HCT116 (cell line): ENCODE data around the gene GNG12. TPM values are rescaled to one million over a fixed set of nuclear protein-coding genes. Genes with fewer than 3 reads are reported as not detected.

Experiments used
- ATAC-seq: fragments of 200-7000 bp; cut with Tn5 transposase; 2 replicates; pipeline ENCODE4 v1.9.1; 2020; ENCODE audit warnings: mild to moderate bottlenecking, moderate library complexity
- BruUV-seq: library from RNA; stranded (reverse); fragments of 400-500 nt; replicated peaks from 2 replicates; lab custom pipeline; 2021; lab: Mats Ljungman, UMichigan
- CTCF ChIA-PET: fragments of 300-600 bp; sonication (Branson Sonifier 250); formaldehyde crosslinking; loops from one replicate; lab custom pipeline; 2021; ENCODE audit warnings: antibody characterized with exemption; lab: Charles Lee
- POLR2A ChIA-PET: fragments of 300-600, 350-600 bp; sonication (Branson Sonifier 250); formaldehyde crosslinking; loops from one replicate; lab custom pipeline; 2021; ENCODE audit warnings: antibody characterized with exemption; lab: Charles Lee
- RAD21 ChIA-PET, 2 experiments: fragments of 300-600 bp; sonication (Branson Sonifier 250); formaldehyde crosslinking; loops; one replicate each; lab custom pipeline; 2023; ENCODE audit warnings: low total read pairs in 2 of 2; ENCODE audit not compliant: uncharacterized antibody in 2 of 2, unreplicated experiment in 2 of 2, low non-redundant PET in 1 of 2; lab: Charles Lee
- DNase-seq: peaks from one replicate; pipeline ENCODE4 v3.0.0-alpha.2; 2010; ENCODE audit warnings: low read depth, low spot score
- H2AFZ ChIP-seq: fragments of 200-600 bp; shearing (Covaris generic), sonication (generic); 2 replicates; pipeline ENCODE4 v1.6.1; 2017; ENCODE audit warnings: low read depth, mixed run types, mixed read lengths, antibody characterized with exemption, low read length; ENCODE audit not compliant: poor library complexity, severe bottlenecking
- H3K27ac ChIP-seq: 2 replicates; pipeline ENCODE4 v1.5.1; 2012; ENCODE audit warnings: low read depth, low read length
- H3K27me3 ChIP-seq: fragments of 200-600 bp; sonication (generic); 2 replicates; pipeline ENCODE4 v1.6.1; 2016; ENCODE audit warnings: mixed run types, low read length, mixed read lengths; ENCODE audit not compliant: insufficient read depth
- H3K36me3 ChIP-seq, 2 experiments: fragments of 200-500 bp in 1 of 2; fragments of 200-600 bp in 1 of 2; sonication (Bioruptor generic) in 1 of 2; sonication (generic) in 1 of 2; 2 replicates each; pipeline versions ENCODE4 v1.5.1 to v1.6.1; 2014 to 2016; ENCODE audit warnings: low read length in 2 of 2, inconsistent platforms in 1 of 2, mixed read lengths in 1 of 2, mixed run types in 1 of 2; ENCODE audit not compliant: insufficient read depth in 2 of 2, control insufficient read depth in 1 of 2
- H3K4me1 ChIP-seq, 2 experiments: fragments of 200-600 bp in 1 of 2; sonication (generic) in 1 of 2; 2 replicates each; pipeline versions ENCODE4 v1.5.1 to v1.6.1; 2012 to 2017; ENCODE audit warnings: low read length in 2 of 2, inconsistent platforms in 1 of 2, mild to moderate bottlenecking in 1 of 2, mixed read lengths in 1 of 2, mixed run types in 1 of 2, moderate library complexity in 1 of 2; ENCODE audit not compliant: insufficient read depth in 2 of 2, control insufficient read depth in 1 of 2
- H3K4me2 ChIP-seq: fragments of 200-600 bp; sonication (generic); 2 replicates; pipeline ENCODE4 v1.6.1; 2017; ENCODE audit warnings: mixed run types, low read length, mixed read lengths
- H3K4me3 ChIP-seq, 2 experiments: fragments of 200-600 bp in 1 of 2; sonication (generic) in 1 of 2; replicated peaks in 1 of 2; 2 replicates each; pipeline ENCODE4 v1.5.1; 2011 to 2016; ENCODE audit warnings: low read length in 2 of 2, control low read depth in 1 of 2, low read depth in 1 of 2, mild to moderate bottlenecking in 1 of 2, mixed read lengths in 1 of 2, mixed run types in 1 of 2
- H3K79me2 ChIP-seq: fragments of 200-600 bp; sonication (generic); 2 replicates; pipeline ENCODE4 v1.6.1; 2017; ENCODE audit warnings: mild to moderate bottlenecking, mixed run types, low read length, moderate library complexity, mixed read lengths; ENCODE audit not compliant: insufficient read depth
- H3K9ac ChIP-seq: fragments of 200-600 bp; sonication (generic); 2 replicates; pipeline ENCODE4 v1.6.1; 2016; ENCODE audit warnings: low read length, mixed read lengths
- H3K9me2 ChIP-seq: fragments of 200-600 bp; sonication (generic), shearing (Covaris generic); 2 replicates; pipeline ENCODE4 v1.6.1; 2017; ENCODE audit warnings: mixed run types, mild to moderate bottlenecking, moderate library complexity; ENCODE audit not compliant: insufficient read depth
- H3K9me3 ChIP-seq, 2 experiments: fragments of 200-500 bp in 1 of 2; fragments of 200-600 bp in 1 of 2; sonication (Bioruptor generic) in 1 of 2; sonication (generic) in 1 of 2; 2 replicates each; pipeline ENCODE4 v1.6.1; 2014 to 2017; ENCODE audit warnings: low read length in 2 of 2, mixed read lengths in 2 of 2, inconsistent platforms in 1 of 2, low read depth in 1 of 2, mild to moderate bottlenecking in 1 of 2, mixed run types in 1 of 2, moderate library complexity in 1 of 2; ENCODE audit not compliant: control insufficient read depth in 1 of 2, insufficient read depth in 1 of 2
- H4K20me1 ChIP-seq: fragments of 200-600 bp; sonication (generic), shearing (Covaris generic); 2 replicates; pipeline ENCODE4 v1.6.1; 2017; ENCODE audit warnings: mixed run types, mild to moderate bottlenecking, moderate library complexity; ENCODE audit not compliant: insufficient read depth
- ATF3 ChIP-seq: IDR thresholded peaks from 2 replicates; pipeline ENCODE4 v1.6.1; 2012
- CBX3 ChIP-seq: IDR thresholded peaks from 2 replicates; pipeline ENCODE4 v1.6.1; 2012; ENCODE audit warnings: low read depth
- CEBPB ChIP-seq: IDR thresholded peaks from 2 replicates; pipeline ENCODE4 v1.6.1; 2012; ENCODE audit warnings: low read depth
- CTCF ChIP-seq, 3 experiments: fragments of 200-600 bp in 1 of 3; sonication (generic) in 1 of 3; IDR thresholded peaks in 2 of 3; conservative IDR thresholded peaks in 1 of 3; 2 replicates each; pipeline ENCODE4 v1.5.1; 2012 to 2017; ENCODE audit warnings: low read depth in 2 of 3, low read length in 2 of 3, antibody characterized with exemption in 1 of 3, borderline replicate concordance in 1 of 3, control low read depth in 1 of 3, mild to moderate bottlenecking in 1 of 3, mixed read lengths in 1 of 3, mixed run types in 1 of 3, moderate library complexity in 1 of 3; ENCODE audit not compliant: insufficient read depth in 1 of 3
- EZH2 ChIP-seq: fragments of 200-600 bp; sonication (generic); IDR thresholded peaks from 2 replicates; pipeline ENCODE4 v1.6.1; 2017; ENCODE audit warnings: antibody characterized with exemption, mixed run types
- EZH2phosphoT487 ChIP-seq: fragments of 200-600 bp; IDR thresholded peaks from 2 replicates; pipeline ENCODE4 v1.6.1; 2018; ENCODE audit warnings: antibody characterized with exemption, borderline replicate concordance
- FOSL1 ChIP-seq: IDR thresholded peaks from 2 replicates; pipeline ENCODE4 v1.6.1; 2012; ENCODE audit warnings: low read depth
- JUND ChIP-seq: IDR thresholded peaks from 2 replicates; pipeline ENCODE4 v1.6.1; 2012
- MAX ChIP-seq: IDR thresholded peaks from 2 replicates; pipeline ENCODE4 v1.6.1; 2012
- POLR2A ChIP-seq: IDR thresholded peaks from 2 replicates; pipeline ENCODE4 v1.7.0; 2011; ENCODE audit warnings: borderline replicate concordance; ENCODE audit not compliant: insufficient read depth, insufficient read length; ENCODE audit errors: extremely low read depth
- POLR2AphosphoS5 ChIP-seq: IDR thresholded peaks from 2 replicates; pipeline ENCODE4 v1.6.1; 2011; ENCODE audit warnings: mild to moderate bottlenecking, low read depth, low read length, moderate library complexity
- RAD21 ChIP-seq: IDR thresholded peaks from 2 replicates; pipeline ENCODE4 v1.6.1; 2012; ENCODE audit warnings: low read depth, mild to moderate bottlenecking
- REST ChIP-seq: IDR thresholded peaks from 2 replicates; pipeline ENCODE4 v1.6.1; 2012; ENCODE audit warnings: low read depth
- SIN3A ChIP-seq: IDR thresholded peaks from 2 replicates; pipeline ENCODE4 v1.6.1; 2012; ENCODE audit warnings: low read depth
- TCF7L2 ChIP-seq: IDR thresholded peaks from 2 replicates; pipeline ENCODE4 v1.7.0; 2011; ENCODE audit warnings: borderline replicate concordance, inconsistent platforms; ENCODE audit not compliant: insufficient read depth, insufficient read length; ENCODE audit errors: extremely low read depth
- YY1 ChIP-seq: IDR thresholded peaks from 2 replicates; pipeline ENCODE4 v1.6.1; 2011; ENCODE audit warnings: low read length, low read depth, moderate library complexity, mild to moderate bottlenecking; ENCODE audit not compliant: insufficient replicate concordance; ENCODE audit errors: extremely low read depth
- ZBTB33 ChIP-seq: IDR thresholded peaks from 2 replicates; pipeline ENCODE4 v1.6.1; 2011; ENCODE audit warnings: mild to moderate bottlenecking, low read length, moderate library complexity; ENCODE audit not compliant: insufficient replicate concordance; ENCODE audit errors: extremely low read depth
- ZFX ChIP-seq: fragments of 450-650 bp; IDR thresholded peaks from 2 replicates; pipeline ENCODE4 v1.6.1; 2017
- intact Hi-C: fragments of 100-400 bp; cut with micrococcal nuclease; formaldehyde crosslinking; loops from 2 replicates; pipeline ENCODE4 v1.10.0; 2022
- total RNA-seq: library from RNA; stranded (reverse); gene quantifications from one replicate; pipeline ENCODE4 v1.2.1, GENCODE V29; 2021; ENCODE audit not compliant: unreplicated experiment

GNG12 gene
- total RNA-seq, 1 experiment from 2014 or later, result 49.6 TPM

- no peak for DNase-seq
- H3K4me2 ChIP-seq, result no peak overlapping the region
- no TSS peak for BruUV-seq
- H3K36me3 ChIP-seq, result no peaks in the 10 kb centered on the region; a peak in 1 of 4 replicates
- ChIA-PET RAD21 (no interaction called here), CTCF (no interaction called here), POLR2A (no interaction called here)
- peaks cover 4% of the 10 kb centered on the region; the same call in 1 of the 2 replicates for H3K79me2 ChIP-seq
- H3K27ac ChIP-seq, result no peak overlapping the region
- no peak overlapping the region for H2AFZ ChIP-seq
- no peaks in the 10 kb centered on the region for H4K20me1 ChIP-seq
- H3K27me3 ChIP-seq, result no peaks in the 10 kb centered on the region
- no peak overlapping the region for H3K9ac ChIP-seq
- intact Hi-C loops, result no loop called here
- H3K9me2 ChIP-seq, result no peaks in the 10 kb centered on the region
- H3K4me3 ChIP-seq, result no peak overlapping the region
- no peak for ATAC-seq
- no peaks in the 10 kb centered on the region for H3K4me1 ChIP-seq
- no peaks in the 10 kb centered on the region for H3K9me3 ChIP-seq
- TF ChIP-seq EZH2 (no peak), REST (no peak), MAX (no peak), ATF3 (no peak), ZFX (no peak), YY1 (no peak), POLR2AphosphoS5 (no peak), SIN3A (no peak), TCF7L2 (no peak), EZH2phosphoT487 (no peak), CEBPB (no peak), ZBTB33 (no peak), JUND (no peak), RAD21 (no peak), POLR2A (no peak), CBX3 (no peak), FOSL1 (no peak), CTCF (IDR thresholded peaks at IDR 0.05 in 2 of 3, conservative IDR thresholded peaks at IDR 0.05 in 1 of 3; ENCODE audit: borderline replicate concordance in 1 of 3, insufficient read depth in 1 of 3, low read depth in 2 of 3, low read length in 2 of 3) (no peak)
- TF ChIP-seq, all 23 proteins: peak for 0
Observed at GRCh38 chr1:67773462-67773861, 59.8 kb downstream of the GNG12 start.
